T-helper 1 cell treated with Interleukin-12 subunit alpha and Interleukin-12 subunit beta and Interleukin-4 antibody, amounts not matched to agents 30 ng/mL and 1 ng/mL, for 36 hours (primary cell): Measurements from ENCODE around the gene YAF2. TPM values are rescaled to one million over a fixed set of nuclear protein-coding genes. Genes with fewer than 3 reads are reported as not detected.
"Not testable (repeated sequence)": the region's sequence is repeated elsewhere in the genome, so short reads cannot be mapped to it uniquely, and the experiment has no call there.

Source experiments
- intact Hi-C: fragments of 100-400 bp; cut with micrococcal nuclease; formaldehyde crosslinking; loops from one replicate; pipeline ENCODE4 v1.15.1; 2024
- total RNA-seq: library from RNA; stranded (reverse); gene quantifications from 2 replicates; pipeline ENCODE4 v1.2.3, GENCODE V29; 2022

YAF2 gene
- total RNA-seq, 1 donor from 2014 or later: 51.5 TPM

GRCh38 chr12:42255221-42255865 lies 17.3 kb upstream of the YAF2 start:
- intact Hi-C loops: no loop called here

- intact Hi-C loops: not testable (repeated sequence)
Measured at GRCh38 chr12:42252645-42253044, 14.6 kb upstream of the YAF2 start.

- intact Hi-C loops: not testable (repeated sequence)
Measured at GRCh38 chr12:42249033-42249432, 11.0 kb upstream of the YAF2 start.

GRCh38 chr12:42240131-42240750 lies 2.2 kb upstream of the YAF2 start:
- intact Hi-C loops: no loop called here

- intact Hi-C loops: loop anchor here (1.0 to 5.0 kb wide), 8 partner anchors 59 to 1569 kb away; partner anchors contain the start of genes GXYLT1, IRAK4, PPHLN1 and PUS7L
Measured at GRCh38 chr12:42237853-42238239, 202 bp downstream of the YAF2 start.

- intact Hi-C loops: loop anchor here (2.0 to 5.0 kb wide), 4 partner anchors 60 to 245 kb away; no protein-coding TSS in a partner anchor
Measured at GRCh38 chr12:42237052-42237852, 796 bp downstream of the YAF2 start.

- intact Hi-C loops: loop anchor here (2.0 to 5.0 kb wide), 4 partner anchors 61 to 246 kb away; no protein-coding TSS in a partner anchor
Measured at GRCh38 chr12:42236017-42236416, 2.0 kb downstream of the YAF2 start.

- intact Hi-C loops: loop anchor here (5.0 kb wide), 2 partner anchors 62 to 247 kb away; no protein-coding TSS in a partner anchor
Measured at GRCh38 chr12:42235426-42235825, 2.6 kb downstream of the YAF2 start.

- intact Hi-C loops: loop anchor here (5.0 kb wide), 2 partner anchors 62 to 247 kb away; no protein-coding TSS in a partner anchor
Measured at GRCh38 chr12:42234970-42235369, 3.1 kb downstream of the YAF2 start.

- intact Hi-C loops: not testable (repeated sequence)
Measured at GRCh38 chr12:42227525-42227924, 10.5 kb downstream of the YAF2 start.

GRCh38 chr12:42224501-42224900 lies 13.5 kb downstream of the YAF2 start:
- intact Hi-C loops: not testable (repeated sequence)

GRCh38 chr12:42222724-42223123 lies 15.3 kb downstream of the YAF2 start:
- intact Hi-C loops: no loop called here

GRCh38 chr12:42221726-42222125 lies 16.3 kb downstream of the YAF2 start:
- intact Hi-C loops: no loop called here

- intact Hi-C loops: no loop called here
Measured at GRCh38 chr12:42217656-42218055, 20.4 kb downstream of the YAF2 start.

GRCh38 chr12:42216737-42217136 lies 21.3 kb downstream of the YAF2 start:
- intact Hi-C loops: no loop called here

GRCh38 chr12:42215759-42216158 lies 22.3 kb downstream of the YAF2 start:
- intact Hi-C loops: not testable (repeated sequence)

- intact Hi-C loops: no loop called here
Measured at GRCh38 chr12:42213954-42214426, 24.1 kb downstream of the YAF2 start.

GRCh38 chr12:42213023-42213422 lies 25.0 kb downstream of the YAF2 start:
- intact Hi-C loops: no loop called here

- intact Hi-C loops: no loop called here
Measured at GRCh38 chr12:42208574-42208973, 29.5 kb downstream of the YAF2 start.

- intact Hi-C loops: no loop called here
Measured at GRCh38 chr12:42204819-42205218, 33.2 kb downstream of the YAF2 start.

- intact Hi-C loops: no loop called here
Measured at GRCh38 chr12:42204362-42204761, 33.7 kb downstream of the YAF2 start.

- intact Hi-C loops: no loop called here
Measured at GRCh38 chr12:42201063-42201462, 37.0 kb downstream of the YAF2 start.
